GM19239 (cell line): ENCODE measurements around the gene KIF26A.

ENCODE experiments used
- DNase-seq: peaks from one replicate; pipeline ENCODE4 v3.0.0; 2011; ENCODE audit warnings: low spot score; ENCODE audit not compliant: insufficient read length
- FAIRE-seq: peaks from 2 replicates; lab custom pipeline; 2011; peaks lifted over from hg19 to GRCh38; lab: Jason Lieb, UNC

Gene KIF26A

GRCh38 chr14:104138098-104138717 is at the start of gene KIF26A:
Gene KIF26A, plus strand, starts transcription at chr14:104138587. Its CDS starts 136 bp downstream, at chr14:104138723.
- DNase-seq (no peak), FAIRE-seq (no peak)

- FAIRE-seq (no peak), DNase-seq (no peak)
Observed at GRCh38 chr14:104090071-104090748, 48.2 kb upstream of the KIF26A start.

DNA sequence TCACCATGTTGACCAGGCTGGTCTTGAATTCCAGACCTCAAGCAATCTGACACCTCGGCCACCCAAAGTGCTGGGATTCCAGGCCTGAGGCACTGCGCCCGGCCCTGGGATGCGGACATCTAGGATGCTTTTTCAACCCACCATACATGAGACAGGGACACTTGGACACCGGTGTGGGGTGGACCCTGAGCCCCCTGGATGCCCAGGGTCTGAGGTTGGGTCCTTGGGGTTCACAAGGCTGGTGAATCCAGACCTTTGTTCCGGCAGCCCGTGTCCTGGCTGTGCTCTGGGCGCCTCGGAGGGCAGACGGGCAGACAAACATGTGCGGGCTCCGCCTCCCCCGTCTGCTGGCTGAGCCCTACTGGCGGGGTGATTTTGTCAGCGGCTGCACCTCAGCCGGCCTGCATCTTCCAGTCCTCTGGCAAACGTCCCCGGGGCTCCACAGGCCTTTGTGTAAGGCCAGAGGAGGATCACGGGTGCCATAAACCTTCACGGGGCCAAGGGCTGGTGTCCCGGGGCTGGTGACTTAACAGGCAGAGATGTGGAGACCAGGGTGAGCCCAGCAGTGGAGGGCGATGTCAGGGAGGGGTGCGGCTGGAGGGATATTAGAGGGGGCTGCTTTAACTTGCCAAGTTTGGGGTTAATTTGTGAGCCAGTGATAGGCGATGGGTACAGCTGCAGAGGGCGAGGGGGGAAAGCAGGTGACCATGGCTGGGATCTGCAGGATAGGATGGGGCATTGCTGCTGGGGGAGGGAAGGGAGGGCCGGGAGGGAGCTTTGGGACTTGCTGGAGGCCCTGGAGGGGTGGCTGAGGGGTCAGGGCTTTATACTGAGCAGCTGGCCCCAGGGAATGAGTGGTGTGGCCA is 47.1 kb upstream of the KIF26A start:
- no peak for DNase-seq

DNA sequence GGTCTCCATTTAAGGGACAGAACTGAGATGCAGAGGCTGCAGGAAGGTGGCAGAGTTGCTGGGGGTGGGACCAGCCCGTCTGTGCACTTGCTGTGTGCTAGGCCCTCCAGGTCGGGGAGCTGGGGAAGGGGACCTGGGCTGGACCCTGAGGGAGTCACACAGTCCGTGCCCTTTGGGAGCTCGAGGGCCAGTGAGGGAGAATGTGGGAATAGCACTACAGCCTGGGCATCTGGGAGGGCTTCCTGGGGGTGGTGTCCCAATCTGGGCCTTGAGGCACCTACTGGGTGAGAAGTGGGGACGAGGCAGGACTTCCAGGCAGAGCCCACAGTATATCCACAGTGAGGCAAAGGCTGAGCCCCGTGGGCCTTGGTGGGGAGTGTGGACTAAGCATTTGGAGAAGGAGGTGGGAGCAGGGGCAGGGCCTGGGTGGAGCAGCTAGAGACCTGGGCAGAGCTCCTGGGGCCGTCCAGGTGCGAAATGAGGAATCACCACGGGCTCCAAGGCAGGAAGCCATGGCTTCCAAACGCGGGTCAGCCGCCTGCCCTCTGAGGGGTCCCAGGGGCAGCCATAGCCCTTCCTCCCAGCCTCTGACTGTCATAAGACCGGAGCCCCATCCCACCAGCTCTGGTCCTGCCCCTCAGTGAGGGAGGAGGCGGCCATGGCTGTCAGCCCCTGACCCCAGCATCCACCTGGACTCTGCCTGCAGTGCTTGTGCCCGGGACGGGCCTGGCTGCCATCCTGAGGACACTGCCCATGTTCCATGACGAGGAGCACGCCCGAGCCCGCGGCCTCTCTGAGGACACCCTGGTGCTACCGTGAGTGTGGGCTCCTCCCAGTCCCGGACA is 46.2 kb upstream of the KIF26A start:
- DNase-seq, result no peak
- FAIRE-seq, result no peak

More for the DNA sequence above, 47.1 kb upstream of the KIF26A start:
- no peak for FAIRE-seq

DNA sequence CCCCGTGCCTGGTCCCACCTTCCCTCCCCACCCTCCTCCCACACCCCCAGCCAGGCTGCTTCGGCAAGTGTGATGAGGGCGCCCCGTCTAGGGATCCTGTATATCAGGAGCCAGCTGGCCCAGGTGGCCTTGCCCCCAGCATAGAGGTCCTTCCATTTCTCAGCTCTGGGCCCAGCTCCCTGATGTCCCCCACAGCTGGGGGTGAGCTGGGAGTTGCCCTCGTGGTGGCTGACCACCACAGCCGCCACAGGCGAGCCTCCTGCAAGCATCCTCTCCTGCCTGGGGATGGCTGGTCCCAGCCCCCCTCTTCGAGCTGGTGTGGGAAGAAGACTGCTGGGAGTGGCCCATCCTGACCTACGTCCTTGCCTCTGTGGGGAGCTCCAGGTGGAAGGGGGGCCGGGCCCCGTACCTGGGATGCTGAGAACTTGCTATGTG is 45.4 kb upstream of the KIF26A start:
- FAIRE-seq, result no peak
- DNase-seq, result no peak

- FAIRE-seq (no peak), DNase-seq (no peak)
Observed at GRCh38 chr14:104093366-104094055, 44.9 kb upstream of the KIF26A start.

DNA sequence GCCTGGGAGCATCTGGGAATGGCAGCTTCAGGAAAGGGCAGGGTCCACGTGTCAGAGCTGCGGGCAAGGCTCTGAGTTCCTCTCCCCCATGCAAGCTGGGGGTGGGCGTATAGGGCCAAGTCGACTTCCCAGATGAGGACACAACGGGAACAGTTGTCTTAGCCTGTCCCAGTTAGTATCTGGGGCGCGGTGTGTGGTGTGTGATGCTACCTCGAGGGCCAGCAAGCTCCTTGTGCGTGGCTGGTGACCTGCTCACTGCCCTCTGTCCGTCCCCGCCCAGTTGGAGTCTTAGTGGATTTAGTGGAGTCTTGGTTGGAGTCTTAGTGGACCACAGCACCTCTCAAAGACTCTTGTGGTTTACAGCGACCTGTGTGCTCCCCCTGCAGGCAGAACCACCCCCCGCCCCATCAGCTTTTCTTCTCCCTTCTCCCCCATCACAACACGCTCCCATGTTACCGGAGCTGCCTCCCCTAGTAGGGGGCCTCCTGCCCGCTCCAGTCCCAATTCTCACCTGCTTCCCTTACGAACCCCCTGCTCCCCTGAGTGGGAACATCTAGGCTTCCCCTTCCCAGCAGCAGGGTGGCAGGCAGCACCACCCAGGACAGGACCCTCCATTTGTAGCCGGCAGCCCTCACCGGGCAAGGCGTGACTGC is 44.2 kb upstream of the KIF26A start:
- FAIRE-seq, result no peak

GRCh38 chr14:104094709-104095425 is 43.5 kb upstream of the KIF26A start:
- FAIRE-seq (no peak), DNase-seq (peak; percentile 90)

More for the DNA sequence above, 44.2 kb upstream of the KIF26A start:
- no peak for DNase-seq

GRCh38 chr14:104095426-104096310 is 42.7 kb upstream of the KIF26A start:
- no peak for DNase-seq
- no peak for FAIRE-seq

DNA sequence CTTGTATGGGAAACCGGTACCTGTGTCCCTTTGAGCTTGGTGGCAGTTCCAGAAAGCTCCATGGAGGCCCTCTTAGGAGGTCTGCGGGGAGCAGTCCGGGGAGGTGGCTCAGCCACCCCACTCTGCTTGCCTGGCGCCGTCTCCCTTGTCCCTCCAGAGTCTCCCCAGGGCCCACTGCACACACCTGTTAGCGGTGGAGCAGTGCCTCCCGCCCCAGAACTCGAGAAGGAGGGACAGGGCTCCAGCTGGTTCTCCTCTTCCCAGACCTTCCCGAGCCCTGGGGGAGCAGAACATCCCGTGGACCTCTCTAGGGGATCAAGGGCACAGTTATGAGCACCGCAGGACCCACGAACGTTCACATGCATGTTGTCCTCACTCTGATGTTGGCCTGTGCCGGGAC is 42.1 kb upstream of the KIF26A start:
- no peak for FAIRE-seq
- no peak for DNase-seq

DNA sequence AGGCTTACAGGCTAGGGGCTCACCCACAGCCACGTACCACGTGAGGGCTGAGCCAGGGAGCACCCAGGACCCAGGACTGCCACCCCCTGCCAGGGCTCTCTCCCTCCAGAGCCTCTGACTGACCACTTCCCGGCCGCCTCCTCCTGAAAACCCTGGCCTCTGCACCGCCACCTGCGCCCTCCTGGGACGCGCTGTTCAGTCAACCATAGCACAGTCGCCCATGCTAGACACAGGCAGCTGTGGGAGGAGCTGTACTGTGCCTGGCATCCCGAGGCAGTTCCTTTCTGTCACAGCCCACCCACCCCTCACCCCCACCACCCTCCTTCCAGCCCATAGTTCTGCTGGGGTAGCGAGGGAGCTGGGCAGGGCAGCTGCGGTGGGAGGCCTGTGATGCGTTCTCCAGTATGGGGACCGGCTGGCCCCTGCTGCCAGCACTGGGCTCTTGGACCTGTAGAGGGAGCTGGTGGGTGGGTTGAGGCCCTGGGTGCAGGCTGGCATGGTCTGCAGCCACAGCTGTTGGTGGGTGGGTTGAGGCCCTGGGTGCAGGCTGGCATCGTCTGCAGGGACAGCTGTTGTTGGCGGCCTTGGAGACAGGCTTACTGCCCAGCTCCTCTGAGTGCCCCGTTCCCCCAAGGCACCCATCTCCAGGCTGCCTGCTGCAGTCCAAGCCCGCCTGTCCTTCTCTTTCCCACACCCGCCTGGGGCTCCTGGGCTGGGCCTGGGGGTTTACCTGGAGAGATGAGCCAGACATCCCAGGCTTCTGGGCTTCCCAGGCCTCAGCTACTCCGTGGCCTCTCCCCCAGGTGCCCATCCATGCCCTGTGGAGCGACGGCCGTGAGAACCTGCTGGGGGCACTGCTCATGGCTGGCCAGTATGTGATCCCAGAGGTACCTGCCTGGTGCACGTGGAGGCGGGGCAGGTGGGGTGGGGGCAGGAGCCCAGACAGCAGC is 41.4 kb upstream of the KIF26A start:
- no peak for FAIRE-seq
- DNase-seq, result no peak

- DNase-seq, result no peak
- no peak for FAIRE-seq
Observed at GRCh38 chr14:104098272-104099095, 39.9 kb upstream of the KIF26A start.

GRCh38 chr14:104099096-104100041 is 39.0 kb upstream of the KIF26A start:
- DNase-seq (no peak), FAIRE-seq (no peak)
